NCI-H82 (cell line): Measurements from ENCODE around the gene ACTN2.
"Not testable (repeated sequence)": the region's sequence is repeated elsewhere in the genome, so short reads cannot be mapped to it uniquely, and the experiment has no call there.

Experiments used
- DNase-seq: peaks from one replicate; lab custom pipeline; 2025; lab: John Stamatoyannopoulos, UW

The ACTN2 gene

GRCh38 chr1:236685917-236686814, at the start of gene ACTN2:
TSS of gene ACTN2 (plus strand) at chr1:236686499. CDS start at chr1:236686674, 175 bp downstream.
- DNase-seq = peak; percentile 83

GRCh38 chr1:236638945-236639344, 47.4 kb upstream of the ACTN2 start:
- DNase-seq = no peak

GRCh38 chr1:236639686-236640085, 46.6 kb upstream of the ACTN2 start:
- DNase-seq = no peak

- DNase-seq = no peak
Observed at GRCh38 chr1:236642763-236643162, 43.5 kb upstream of the ACTN2 start.

GRCh38 chr1:236645016-236645680, 41.2 kb upstream of the ACTN2 start:
- no peak for DNase-seq

- no peak for DNase-seq
Observed at GRCh38 chr1:236654511-236654910, 31.8 kb upstream of the ACTN2 start.

- no peak for DNase-seq
Observed at GRCh38 chr1:236654957-236655356, 31.3 kb upstream of the ACTN2 start.

- no peak for DNase-seq
Observed at GRCh38 chr1:236657398-236657797, 28.9 kb upstream of the ACTN2 start.

GRCh38 chr1:236659792-236660587, 26.3 kb upstream of the ACTN2 start:
- DNase-seq = peak; percentile 45

- DNase-seq = no peak
Observed at GRCh38 chr1:236663934-236664333, 22.4 kb upstream of the ACTN2 start.

- DNase-seq = not testable (repeated sequence)
Observed at GRCh38 chr1:236668909-236669308, 17.4 kb upstream of the ACTN2 start.

GRCh38 chr1:236670060-236670459, 16.2 kb upstream of the ACTN2 start:
- DNase-seq = no peak

GRCh38 chr1:236673289-236673919, 12.9 kb upstream of the ACTN2 start:
- DNase-seq = no peak

- no peak for DNase-seq
Observed at GRCh38 chr1:236677641-236678235, 8.6 kb upstream of the ACTN2 start.

- DNase-seq = no peak
Observed at GRCh38 chr1:236681219-236681618, 5.1 kb upstream of the ACTN2 start.

- no peak for DNase-seq
Observed at GRCh38 chr1:236685205-236685916, 938 bp upstream of the ACTN2 start.

- no peak for DNase-seq
Observed at GRCh38 chr1:236686815-236687160, 489 bp downstream of the ACTN2 start.

GRCh38 chr1:236687273-236687672, 974 bp downstream of the ACTN2 start:
- DNase-seq = no peak

- no peak for DNase-seq
Observed at GRCh38 chr1:236688705-236689104, 2.4 kb downstream of the ACTN2 start.

- DNase-seq = no peak
Observed at GRCh38 chr1:236689713-236690569, 3.6 kb downstream of the ACTN2 start.
